ENCODE data around the gene OR5M3. TPM values are rescaled to one million over a fixed set of nuclear protein-coding genes. Genes with fewer than 3 reads are reported as not detected.

The OR5M3 gene
- total RNA-seq, 1 experiment from 2014 or later = not detected

DNA sequence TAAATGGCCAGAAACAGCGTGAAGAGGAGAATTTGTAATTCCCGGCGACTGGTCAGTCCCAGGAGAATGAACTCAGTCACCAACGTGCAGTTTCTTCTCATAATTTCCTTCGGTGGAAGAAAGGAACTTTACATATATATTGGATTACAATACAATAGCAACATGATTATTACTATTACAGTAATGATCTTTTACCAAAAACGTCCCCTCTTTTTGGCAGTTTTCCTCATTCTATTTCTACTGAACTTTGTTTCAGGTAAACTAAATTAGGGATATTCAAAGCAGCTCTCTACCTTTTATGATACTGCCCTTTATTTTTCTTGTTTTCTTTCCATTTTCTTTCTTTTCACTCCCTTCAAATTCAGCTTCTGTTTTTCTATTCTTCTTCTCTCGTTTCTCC, 18.1 kb upstream of the OR5M3 start, which contains the start of gene OR5M8:
Gene OR5M8, minus strand, starts transcription at position 101 of the 400 bp plus-strand sequence. Its CDS starts 0 bp downstream, at position 101.
- intact Hi-C loops (cut with micrococcal nuclease) = no loop called here
- POLR2A ChIA-PET = no interaction called here

More for the DNA sequence above, 18.1 kb upstream of the OR5M3 start, which contains the start of gene OR5M8:
- RAD21 ChIA-PET (ENCODE audit: low non-redundant PET in 1 of 2, low total read pairs in 2 of 2, uncharacterized antibody in 2 of 2, unreplicated experiment in 2 of 2) = no interaction called here
- no peaks in the 10 kb centered on the region for H3K4me1 ChIP-seq (ENCODE audit: control insufficient read depth in 1 of 2, insufficient read depth in 2 of 2, low read length in 2 of 2)
- H3K4me3 ChIP-seq (replicated peaks in 1 of 2; ENCODE audit: low read depth in 1 of 2, low read length in 2 of 2) = no peak within 1 kb of the TSS
- DNase-seq (ENCODE audit: low read depth, low spot score) (no peak), ATAC-seq (no peak)
- H3K27me3 ChIP-seq (ENCODE audit: insufficient read depth, low read length) = no peaks in the 10 kb centered on the region
- TF ChIP-seq ZFX (IDR thresholded peaks at IDR 0.05) = no peak
- TF ChIP-seq TCF7L2 (IDR thresholded peaks at IDR 0.05; ENCODE audit: borderline replicate concordance, extremely low read depth, insufficient read depth, insufficient read length) = no peak
- no peak for TF ChIP-seq POLR2AphosphoS5 (IDR thresholded peaks at IDR 0.05; ENCODE audit: low read depth, low read length)
- TF ChIP-seq EZH2 (IDR thresholded peaks at IDR 0.05) = no peak
- TF ChIP-seq YY1 (IDR thresholded peaks at IDR 0.05; ENCODE audit: extremely low read depth, insufficient replicate concordance, low read depth, low read length) = no peak
- no peak for TF ChIP-seq EGR1 (IDR thresholded peaks at IDR 0.05; ENCODE audit: low read depth)
- TF ChIP-seq REST (IDR thresholded peaks at IDR 0.05; ENCODE audit: low read depth) = no peak
- TF ChIP-seq FOSL1 (IDR thresholded peaks at IDR 0.05; ENCODE audit: low read depth) = no peak
- no peak within 1 kb of the TSS for H3K9ac ChIP-seq (ENCODE audit: low read length)
- H3K36me3 ChIP-seq (ENCODE audit: control insufficient read depth in 1 of 2, insufficient read depth in 2 of 2, low read length in 2 of 2) = no peaks in the 10 kb centered on the region
- no peaks in the 10 kb centered on the region for H4K20me1 ChIP-seq (ENCODE audit: insufficient read depth)
- no peaks in the 10 kb centered on the region for H3K79me2 ChIP-seq (ENCODE audit: insufficient read depth, low read length)
- H3K9me2 ChIP-seq (ENCODE audit: insufficient read depth) = no peaks in the 10 kb centered on the region
- H3K4me2 ChIP-seq (ENCODE audit: low read length) = no peak within 1 kb of the TSS
- no TSS peak for BruUV-seq (replicated peaks)
- H2AFZ ChIP-seq (ENCODE audit: low read depth, low read length, poor library complexity, severe bottlenecking) = no peak within 1 kb of the TSS
- peaks cover 5 to 8% of the 10 kb centered on the region in 2 experiments; a peak in 2 of 4 replicates for H3K9me3 ChIP-seq (ENCODE audit: control insufficient read depth in 1 of 2, insufficient read depth in 1 of 2, low read depth in 1 of 2, low read length in 2 of 2)
- H3K27ac ChIP-seq (ENCODE audit: low read depth, low read length) = no peak within 1 kb of the TSS
- CTCF ChIA-PET = no interaction called here

Measured in HCT116 (cell line).